ENCODE results near the gene CYP2E1. TPM values are rescaled to one million over a fixed set of nuclear protein-coding genes. Genes with fewer than 3 reads are reported as not detected.

Gene CYP2E1
- total RNA-seq, 1 donor from 2014 or later = 0.91 TPM

GRCh38 chr10:133523631-133524203 is 3.4 kb upstream of the CYP2E1 start:
- Mint-ChIP-seq H3K9me3 (ENCODE audit: low read depth) (peaks cover 37% of the 10 kb centered on the region), H3K27me3 (no peaks in the 10 kb centered on the region), H3K36me3 (ENCODE audit: insufficient read depth) (no peaks in the 10 kb centered on the region), H3K27ac (no peak overlapping the region), H3K4me3 (ENCODE audit: low read depth) (no peak overlapping the region), H3K4me1 (ENCODE audit: low read depth) (no peaks in the 10 kb centered on the region)
- no peak for TF ChIP-seq CTCF (IDR thresholded peaks at IDR 0.05; ENCODE audit: unreplicated experiment)
- DNase-seq (ENCODE audit: low spot score, unreplicated experiment) = no peak

- H3K27me3 Mint-ChIP-seq = no peaks in the 10 kb centered on the region
- no peaks in the 10 kb centered on the region for H3K36me3 Mint-ChIP-seq (ENCODE audit: insufficient read depth)
- H3K9me3 Mint-ChIP-seq (ENCODE audit: low read depth) = peaks cover 35% of the 10 kb centered on the region
- DNase-seq (ENCODE audit: low spot score, unreplicated experiment) = no peak
- H3K4me3 Mint-ChIP-seq (ENCODE audit: low read depth) = no peak overlapping the region
- no peak for TF ChIP-seq CTCF (IDR thresholded peaks at IDR 0.05; ENCODE audit: unreplicated experiment)
- no peaks in the 10 kb centered on the region for H3K4me1 Mint-ChIP-seq (ENCODE audit: low read depth)
- no peak overlapping the region for H3K27ac Mint-ChIP-seq
These were observed 1.7 kb upstream of the CYP2E1 start for GRCh38 chr10:133525444-133525843.

- H3K27me3 Mint-ChIP-seq = no peaks in the 10 kb centered on the region
- H3K9me3 Mint-ChIP-seq (ENCODE audit: low read depth) = peaks cover 36% of the 10 kb centered on the region
- no peak for TF ChIP-seq CTCF (IDR thresholded peaks at IDR 0.05; ENCODE audit: unreplicated experiment)
- no peaks in the 10 kb centered on the region for H3K4me1 Mint-ChIP-seq (ENCODE audit: low read depth)
- no peak for DNase-seq (ENCODE audit: low spot score, unreplicated experiment)
- H3K4me3 Mint-ChIP-seq (ENCODE audit: low read depth) = no peak overlapping the region
- H3K27ac Mint-ChIP-seq = no peak overlapping the region
- peaks cover 3% of the 10 kb centered on the region for H3K36me3 Mint-ChIP-seq (ENCODE audit: insufficient read depth)
These were observed 658 bp downstream of the CYP2E1 start for GRCh38 chr10:133527771-133528271.

- Mint-ChIP-seq H3K27ac (no peak overlapping the region), H3K4me3 (ENCODE audit: low read depth) (no peak overlapping the region), H3K9me3 (ENCODE audit: low read depth) (peaks cover 31% of the 10 kb centered on the region), H3K4me1 (ENCODE audit: low read depth) (no peaks in the 10 kb centered on the region), H3K36me3 (ENCODE audit: insufficient read depth) (peaks cover 3% of the 10 kb centered on the region), H3K27me3 (no peaks in the 10 kb centered on the region)
- no peak for DNase-seq (ENCODE audit: low spot score, unreplicated experiment)
- TF ChIP-seq CTCF (IDR thresholded peaks at IDR 0.05; ENCODE audit: unreplicated experiment) = no peak
These were observed 1.2 kb downstream of the CYP2E1 start for GRCh38 chr10:133528296-133528844.

GRCh38 chr10:133528845-133529575 is 1.8 kb downstream of the CYP2E1 start:
- Mint-ChIP-seq H3K27ac (no peak overlapping the region), H3K9me3 (ENCODE audit: low read depth) (peaks cover 33% of the 10 kb centered on the region), H3K4me3 (ENCODE audit: low read depth) (no peak overlapping the region), H3K4me1 (ENCODE audit: low read depth) (no peaks in the 10 kb centered on the region), H3K36me3 (ENCODE audit: insufficient read depth) (peaks cover 3% of the 10 kb centered on the region), H3K27me3 (no peaks in the 10 kb centered on the region)
- no peak for TF ChIP-seq CTCF (IDR thresholded peaks at IDR 0.05; ENCODE audit: unreplicated experiment)
- DNase-seq (ENCODE audit: low spot score, unreplicated experiment) = no peak

Data from progenitor cell of endocrine pancreas (in vitro differentiated cells).